Hippocampal formation (tissue), 2 donors: ENCODE results near the gene RPL38.
A peak's percentile ranks its signal among the peaks of the same experiment; 100 is the strongest.
"Not testable (repeated sequence)": the region's sequence is repeated elsewhere in the genome, so short reads cannot be mapped to it uniquely, and the experiment has no call there.

Experiments
- DNase-seq, 2 donors: peaks; one replicate each; lab custom pipeline; 2025; lab: John Stamatoyannopoulos, UW

The RPL38 gene

DNA sequence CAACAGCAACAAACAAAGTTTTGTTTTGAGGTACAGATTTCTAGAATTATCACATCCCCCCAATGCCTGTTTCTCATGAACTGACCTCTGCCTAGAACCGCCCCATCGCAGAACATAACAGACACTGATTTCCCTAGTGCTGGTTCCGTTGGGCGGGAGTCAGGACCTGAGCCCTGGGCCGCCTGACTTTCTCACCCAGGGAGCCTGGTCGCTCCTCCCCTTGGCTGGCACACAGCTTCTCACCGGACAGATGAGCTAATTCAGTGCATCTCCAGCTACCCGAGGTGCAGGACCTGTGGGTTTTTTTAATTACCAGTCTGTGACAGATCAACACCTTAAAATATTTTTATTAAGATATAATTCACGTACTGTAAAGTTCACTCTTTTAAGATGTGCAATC, 20.1 kb upstream of the RPL38 start:
- no peak for DNase-seq

- DNase-seq: no peak
Measured at GRCh38 chr17:74185571-74186185, 17.8 kb upstream of the RPL38 start.

GRCh38 chr17:74186498-74186897, 17.0 kb upstream of the RPL38 start:
- no peak for DNase-seq

DNA sequence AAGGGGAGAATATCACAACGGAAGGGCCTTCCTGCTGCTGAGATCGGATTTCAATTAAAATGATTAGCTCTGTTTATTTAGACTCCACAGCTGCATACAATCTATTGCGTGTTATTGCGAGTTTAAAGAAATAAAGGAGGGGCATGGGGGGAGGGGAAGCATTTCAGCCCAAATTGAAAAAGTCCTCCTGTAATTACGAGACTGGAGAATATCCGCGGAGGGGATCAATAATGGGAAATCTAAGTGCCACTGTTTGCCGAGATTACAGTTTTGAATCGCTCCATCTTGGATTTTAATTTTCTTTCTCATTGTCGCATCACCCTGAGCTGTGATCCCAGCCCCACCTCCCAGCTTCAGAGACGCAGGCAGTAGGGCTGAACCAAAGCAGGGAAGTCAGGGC, 15.7 kb upstream of the RPL38 start:
- no peak for DNase-seq

DNA sequence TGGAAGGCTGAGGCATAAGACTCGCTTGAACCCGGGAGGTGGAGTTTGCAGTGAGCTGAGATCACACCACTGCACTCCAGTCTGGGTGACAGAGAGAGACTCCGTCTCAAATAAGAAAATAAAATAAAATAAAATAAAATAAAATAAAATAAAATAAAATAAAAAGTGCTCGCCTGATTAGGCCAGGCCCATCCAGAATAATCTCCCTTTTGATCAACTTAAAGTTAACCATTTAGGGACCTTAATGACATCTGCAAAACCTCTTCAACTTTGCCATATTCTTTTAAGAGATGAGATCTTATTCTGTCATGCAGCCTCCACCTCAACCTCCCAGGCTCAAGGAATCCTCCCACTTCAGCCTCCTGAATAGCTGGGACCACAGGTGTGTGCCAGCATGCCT, 14.8 kb upstream of the RPL38 start:
- DNase-seq: not testable (repeated sequence)

DNA sequence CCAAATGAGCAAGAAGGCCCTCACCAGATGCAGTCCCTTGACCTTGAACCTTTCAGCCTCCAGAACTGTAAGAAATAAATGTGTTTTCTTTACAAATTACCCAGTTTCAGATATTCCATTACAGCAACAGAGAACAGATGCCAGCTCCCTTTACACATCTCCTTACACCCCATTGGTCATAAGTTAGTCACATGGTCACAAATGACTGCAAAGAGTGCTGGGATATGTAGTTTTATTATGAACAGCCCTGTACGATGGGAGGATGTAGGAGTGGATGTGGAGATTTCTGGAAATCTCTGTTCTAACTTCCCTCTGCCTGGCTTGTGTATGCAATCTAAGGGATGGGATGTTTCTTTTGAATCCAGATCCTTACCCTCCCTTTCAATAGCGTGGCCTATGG, 13.3 kb upstream of the RPL38 start:
- DNase-seq: peak; percentile 2 to 72

- DNase-seq: no peak
Measured at GRCh38 chr17:74190807-74191406, 12.6 kb upstream of the RPL38 start.

- DNase-seq: no peak
Measured at GRCh38 chr17:74192950-74193781, 10.3 kb upstream of the RPL38 start.

GRCh38 chr17:74194682-74195081, 8.8 kb upstream of the RPL38 start:
- DNase-seq: no peak

GRCh38 chr17:74196541-74197317, 6.7 kb upstream of the RPL38 start:
- no peak for DNase-seq

GRCh38 chr17:74197801-74198200, 5.7 kb upstream of the RPL38 start:
- no peak for DNase-seq

GRCh38 chr17:74198694-74199093, 4.8 kb upstream of the RPL38 start:
- no peak for DNase-seq

GRCh38 chr17:74199306-74200092, 4.0 kb upstream of the RPL38 start:
- peak; percentile 50 to 55 for DNase-seq

GRCh38 chr17:74200112-74200511, 3.4 kb upstream of the RPL38 start:
- no peak for DNase-seq

- DNase-seq: no peak
Measured at GRCh38 chr17:74201250-74201649, 2.2 kb upstream of the RPL38 start.

DNA sequence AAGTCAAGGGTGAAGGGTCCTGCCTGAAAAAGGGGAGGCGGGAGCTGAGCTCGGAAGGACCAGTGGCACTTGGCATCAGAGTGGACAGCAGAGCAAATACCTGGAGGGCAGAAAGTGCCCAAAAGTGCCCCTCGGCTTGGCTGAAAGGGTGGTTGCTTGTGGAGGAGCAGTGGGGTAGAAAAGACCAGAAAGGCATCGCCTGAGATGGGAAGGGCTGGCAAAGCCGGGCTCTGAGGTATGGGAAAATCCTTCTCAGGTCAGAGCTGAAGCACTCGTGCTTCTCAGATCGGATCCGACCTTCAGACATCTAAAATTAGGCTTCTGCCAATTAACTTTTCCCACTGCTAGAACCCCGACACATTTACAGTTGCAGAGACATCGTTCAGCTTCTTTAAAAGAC, 1.5 kb upstream of the RPL38 start:
- DNase-seq: no peak

DNA sequence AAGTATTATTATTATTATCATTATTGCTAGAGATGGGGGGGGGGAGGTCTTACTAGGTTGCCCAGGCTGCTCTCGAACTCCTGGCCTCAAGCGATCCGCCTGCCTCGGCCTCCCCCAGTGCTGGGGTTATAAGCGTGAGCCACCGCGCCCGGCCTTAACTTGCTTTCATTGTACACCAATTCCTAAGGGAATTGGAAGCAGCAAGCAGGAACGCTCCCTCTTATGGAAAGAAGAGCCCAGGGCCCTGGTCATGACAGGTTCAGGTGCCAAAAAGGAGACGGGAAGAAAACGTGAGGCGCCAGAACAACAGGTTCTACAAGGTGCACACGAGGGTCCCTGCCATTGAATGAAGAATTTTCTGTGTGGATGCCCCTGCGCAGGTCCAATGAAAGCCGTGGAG, 540 bp upstream of the RPL38 start:
- no peak for DNase-seq

DNA sequence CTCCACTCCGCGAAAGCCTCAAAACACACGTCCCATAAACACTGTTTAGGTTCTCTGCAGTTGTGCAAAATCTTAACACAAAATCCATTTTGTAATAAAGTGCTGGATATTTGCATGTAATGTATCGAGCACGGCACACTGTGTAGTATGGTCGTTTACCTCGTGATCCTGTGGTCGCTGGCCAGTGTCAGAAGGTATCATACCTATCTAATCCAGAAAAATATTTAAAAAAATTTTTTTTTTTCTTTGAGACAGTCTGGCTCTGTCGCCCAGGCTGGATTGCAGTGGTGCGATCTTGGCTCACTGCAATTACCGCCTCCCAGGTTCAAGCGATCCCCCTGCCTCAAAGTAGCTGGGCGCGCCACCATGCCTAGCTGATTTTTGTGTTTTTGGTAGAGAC, 996 bp downstream of the RPL38 start:
- no peak for DNase-seq

DNA sequence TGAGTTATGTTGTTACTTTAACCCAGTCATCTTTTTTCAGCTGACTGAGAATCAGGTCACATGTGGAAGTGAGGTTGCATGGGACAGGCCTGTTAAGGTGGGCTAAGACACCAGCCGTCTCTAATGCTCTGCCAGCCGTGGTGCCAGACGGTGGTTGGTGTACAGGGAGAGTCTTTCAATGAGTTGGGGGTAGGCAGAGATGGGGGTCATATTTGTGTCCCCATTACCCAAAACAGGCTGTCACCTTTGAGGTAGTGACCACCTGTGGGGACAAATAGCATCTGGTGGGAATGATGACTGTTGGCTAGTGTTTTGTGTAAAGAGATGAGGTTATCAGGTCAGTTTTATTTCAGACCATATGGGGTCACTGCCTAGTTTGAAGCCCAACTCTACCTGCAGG, 1.8 kb downstream of the RPL38 start:
- DNase-seq: no peak

GRCh38 chr17:74206332-74206818, 2.9 kb downstream of the RPL38 start:
- no peak for DNase-seq
